Effector CD4-positive, alpha-beta T cell (primary cell): ENCODE data around the gene EVI2A.
"Not testable (repeated sequence)": the region's sequence is repeated elsewhere in the genome, so short reads cannot be mapped to it uniquely, and the experiment has no call there.

Experiments used
- DNase-seq: peaks from one replicate; pipeline ENCODE4 v3.0.0-alpha.2; 2020

The EVI2A gene

DNA sequence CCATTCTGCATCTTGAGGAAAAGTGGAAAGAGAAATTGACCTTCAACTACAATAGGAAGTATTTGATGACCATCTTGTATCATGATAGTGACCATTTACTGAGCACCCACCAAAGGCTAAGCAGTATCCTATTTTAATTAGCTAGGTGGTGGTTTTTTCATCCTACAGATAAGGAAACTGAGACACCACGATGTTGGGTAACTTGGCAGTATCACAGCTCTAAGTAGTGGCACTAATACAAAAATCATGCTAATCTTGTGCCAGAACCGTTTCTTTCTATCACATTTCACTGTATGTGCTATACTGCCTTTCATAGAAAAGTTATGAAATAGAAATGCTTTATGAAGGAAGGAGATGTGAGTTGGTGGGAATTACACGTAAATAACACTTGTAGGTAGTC, 9.9 kb downstream of the EVI2A start:
- DNase-seq = no peak

DNA sequence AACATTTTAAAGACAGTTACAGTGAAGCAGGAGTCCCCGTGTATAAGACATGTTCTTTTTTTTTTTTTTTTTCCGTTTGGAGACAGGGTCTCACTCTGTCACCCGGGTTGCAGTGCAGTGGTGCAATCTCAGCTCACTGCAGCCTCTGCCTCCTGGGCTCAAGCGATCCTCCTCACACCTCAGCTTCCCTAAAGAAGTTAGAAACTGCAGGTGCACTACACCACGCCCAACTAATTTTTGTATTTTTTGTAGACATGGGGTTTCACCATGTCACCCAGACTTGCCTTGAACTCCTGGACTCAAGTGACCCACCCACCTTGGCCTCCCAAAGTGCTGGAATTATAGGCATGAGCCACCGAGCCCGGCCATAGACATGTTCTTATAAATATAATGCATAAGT, 10.5 kb downstream of the EVI2A start:
- DNase-seq = no peak

DNA sequence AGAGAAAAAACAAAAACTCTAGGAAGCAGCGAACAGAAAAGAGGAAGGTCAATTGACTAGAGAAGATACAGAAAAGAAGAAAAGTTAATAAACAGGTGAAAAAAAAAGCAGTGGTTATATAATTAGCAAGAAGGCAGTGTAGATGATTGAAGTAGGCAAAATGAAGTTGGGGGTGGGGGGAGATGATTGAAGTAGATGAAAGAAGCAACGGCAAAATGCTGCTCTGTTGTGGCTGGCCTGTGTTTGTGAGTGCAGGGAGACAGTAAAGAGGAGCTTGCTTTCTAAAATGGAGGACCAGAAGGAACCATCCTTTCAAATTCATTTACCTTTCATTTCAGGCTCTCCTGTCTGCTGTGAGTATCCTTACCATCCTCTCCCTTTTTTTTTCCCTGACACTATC, 11.2 kb downstream of the EVI2A start:
- peak; percentile 70 for DNase-seq

DNA sequence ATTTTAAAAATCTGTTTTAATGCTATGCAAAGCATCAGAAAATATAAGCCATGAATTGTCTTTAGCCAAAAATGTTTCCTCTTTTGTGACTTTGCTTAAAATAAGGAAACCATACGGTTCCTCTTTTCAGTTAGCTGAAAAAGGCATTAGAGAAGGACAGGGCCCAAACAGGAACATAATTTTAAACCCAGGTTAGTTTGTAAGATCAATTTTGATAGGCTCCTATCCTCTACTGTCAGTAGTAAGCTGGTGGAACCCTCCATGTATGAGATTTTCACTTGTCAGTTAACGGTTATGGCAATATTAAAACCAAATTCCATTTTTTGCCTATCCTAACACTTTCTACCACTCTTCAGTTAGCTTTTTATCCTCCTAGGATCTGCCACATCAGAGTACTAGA, 11.9 kb downstream of the EVI2A start:
- DNase-seq = no peak

DNA sequence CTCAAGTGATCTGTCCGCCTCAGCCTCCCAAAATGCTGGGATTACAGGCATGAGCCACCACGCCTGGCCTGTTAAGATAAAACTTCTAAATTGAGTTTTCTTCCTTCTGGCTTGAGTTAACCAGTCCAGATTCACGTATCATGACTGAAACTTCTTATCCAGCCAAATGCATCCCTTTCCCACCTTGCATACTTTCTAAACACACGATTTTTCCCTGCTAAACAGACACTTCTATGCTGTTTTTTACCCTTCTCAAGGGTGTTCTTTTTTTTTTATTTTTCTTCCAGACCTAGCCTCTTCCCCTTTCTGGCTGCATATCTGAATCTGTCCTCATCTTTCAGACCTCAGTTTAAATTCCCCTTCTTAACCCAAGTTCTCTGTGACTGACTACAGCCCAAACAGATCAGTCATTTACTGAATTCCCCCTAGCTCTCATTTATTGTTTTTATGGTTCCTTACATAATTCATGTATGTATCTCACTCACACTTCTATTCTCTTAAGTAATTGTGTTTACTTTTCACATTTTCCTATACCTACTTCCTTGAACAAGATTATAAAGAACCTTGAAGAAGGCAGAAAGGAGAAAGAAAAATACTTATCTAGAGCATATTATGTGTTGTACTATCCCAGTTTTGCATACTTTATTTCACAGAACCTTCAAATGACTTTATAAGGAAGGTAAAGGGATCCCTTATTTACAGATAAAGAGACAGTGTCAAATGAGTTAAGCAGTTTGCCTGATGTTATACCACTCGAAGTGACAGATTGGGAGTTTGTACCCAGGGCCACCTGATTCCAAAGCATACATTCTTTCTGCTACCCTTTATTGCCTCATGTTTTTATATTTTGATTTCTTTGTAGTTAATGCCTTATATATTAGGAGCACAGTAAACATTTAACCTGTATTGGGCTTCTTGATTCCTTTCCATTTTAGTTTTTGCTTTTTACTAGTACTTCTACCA, 12.8 kb downstream of the EVI2A start:
- DNase-seq = no peak

DNA sequence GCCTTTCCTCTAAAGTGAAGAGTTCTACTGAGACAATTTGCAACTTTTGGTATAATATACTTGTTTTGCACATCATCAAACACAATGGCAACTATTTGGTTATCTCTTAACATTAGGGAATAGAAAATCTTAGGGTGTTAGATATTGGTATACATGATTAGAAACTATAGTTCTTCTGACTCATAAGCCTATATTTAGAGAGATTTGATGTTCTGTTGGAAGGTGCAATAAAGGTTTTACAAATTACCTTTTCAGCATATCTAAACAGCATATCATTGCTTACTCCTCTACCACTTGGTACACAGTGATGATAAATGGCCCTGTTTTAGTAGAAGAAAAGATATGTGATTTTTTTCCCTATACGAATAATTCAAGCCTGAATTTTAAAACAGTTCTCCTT, 13.8 kb downstream of the EVI2A start:
- no peak for DNase-seq

DNA sequence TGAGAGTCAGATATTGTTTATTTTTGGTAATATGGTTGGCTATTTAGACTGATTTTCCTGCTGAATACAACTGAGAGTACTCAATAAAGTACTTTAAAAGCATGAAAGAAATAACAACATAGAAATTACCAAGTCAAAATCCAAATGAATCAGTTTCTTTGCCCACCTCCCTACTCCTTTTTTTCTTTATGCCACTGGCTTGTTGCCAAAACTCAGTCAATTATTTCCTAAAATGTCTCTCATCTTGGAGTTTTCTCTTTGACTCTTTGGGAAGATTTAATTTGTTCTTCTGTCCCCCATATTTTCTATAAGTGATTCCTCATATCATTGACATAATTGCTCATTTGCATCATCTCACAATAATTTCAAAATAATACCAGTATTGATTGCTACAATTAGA, 21.8 kb downstream of the EVI2A start:
- DNase-seq = no peak

DNA sequence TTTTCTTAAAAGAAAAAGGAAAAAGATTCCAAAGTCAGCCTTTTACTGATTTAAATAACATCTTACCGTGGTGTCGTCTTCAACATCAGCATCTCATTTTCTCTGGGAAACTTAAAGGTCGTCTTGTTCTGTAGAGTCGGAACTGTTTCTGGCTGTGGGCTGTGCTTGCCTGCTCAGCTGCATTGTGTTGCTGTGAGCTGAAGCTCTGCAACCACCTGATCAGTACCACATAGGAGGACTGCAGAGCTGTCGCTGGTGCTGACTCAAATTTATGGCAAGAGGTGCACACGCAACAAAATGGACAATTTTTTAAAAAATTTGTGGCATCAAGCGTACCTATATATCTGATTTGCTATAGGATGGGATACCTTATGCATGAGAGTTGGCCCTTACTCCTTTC, 24.3 kb downstream of the EVI2A start, which contains the start of gene OMG:
OMG (minus strand) TSS at position 150 of the 400 bp plus-strand sequence. CDS start 908 bp downstream, outside the sequence.
- no peak for DNase-seq

DNA sequence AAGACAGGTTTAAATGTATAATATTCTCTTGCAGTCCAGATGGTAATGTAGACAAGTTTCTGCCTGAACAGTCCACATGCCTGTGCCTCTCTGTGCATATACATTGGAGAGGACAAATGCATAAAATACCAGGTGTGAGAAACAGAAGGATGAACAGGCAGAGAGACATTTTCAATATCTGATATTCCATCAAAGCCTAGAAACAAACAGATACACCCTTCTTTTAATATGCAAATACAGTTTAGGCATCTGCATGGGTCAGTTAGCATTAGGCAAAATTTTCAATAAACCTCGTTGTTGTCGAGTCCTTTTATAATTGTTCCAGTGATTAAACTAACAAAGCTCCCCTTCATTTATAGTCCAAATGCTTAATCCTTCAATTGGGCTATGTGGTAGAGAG, 25.3 kb downstream of the EVI2A start:
- no peak for DNase-seq

DNA sequence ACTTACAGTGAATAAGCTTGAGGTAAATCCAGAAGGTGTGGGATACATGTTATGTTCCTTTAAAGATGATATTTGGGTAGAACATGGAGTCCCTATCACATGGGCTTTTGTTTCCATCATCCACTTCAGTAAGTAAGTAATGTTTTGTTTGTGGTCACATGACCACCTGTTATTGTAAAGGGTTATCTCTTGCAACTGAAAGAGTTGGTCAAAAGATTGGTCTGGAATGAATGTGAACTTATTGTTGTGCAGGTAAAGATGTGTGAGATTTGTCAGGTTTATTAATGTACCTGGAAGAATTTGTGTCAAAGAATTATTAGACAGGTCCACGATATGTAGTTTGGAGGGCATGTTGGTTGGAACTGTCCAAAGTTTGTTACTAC, 25.9 kb downstream of the EVI2A start:
- DNase-seq = no peak

DNA sequence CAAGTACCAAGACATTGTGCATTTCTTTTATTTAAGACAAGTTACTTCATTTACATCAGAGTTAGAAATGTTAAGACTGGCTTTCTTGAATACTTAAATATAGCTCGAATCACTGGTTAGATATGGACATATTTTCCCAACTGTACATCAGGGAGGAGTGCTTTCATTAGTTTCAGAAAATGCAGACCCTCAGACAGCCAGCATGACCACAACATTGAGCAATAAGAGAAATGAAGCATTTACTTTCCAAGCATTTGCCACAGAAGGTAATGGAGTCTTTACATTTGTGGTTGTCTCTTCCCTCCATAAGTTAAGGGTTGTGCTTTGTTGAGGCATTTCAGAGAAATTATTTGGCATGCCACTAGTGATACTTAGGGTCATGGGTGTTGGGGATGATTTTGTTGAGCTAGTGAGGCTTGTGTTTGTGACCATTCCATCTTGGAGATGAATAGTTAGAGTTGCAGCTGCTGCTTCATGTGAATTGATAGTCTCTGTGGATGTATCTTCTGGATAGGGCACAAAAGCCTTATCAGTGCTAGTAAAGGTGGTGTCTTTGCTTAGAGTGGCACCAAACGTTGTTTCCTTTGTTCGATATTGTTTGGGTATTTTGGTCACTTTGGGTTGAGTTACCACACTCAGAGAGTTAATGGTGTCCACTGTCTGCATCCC, 26.5 kb downstream of the EVI2A start:
- DNase-seq = no peak

DNA sequence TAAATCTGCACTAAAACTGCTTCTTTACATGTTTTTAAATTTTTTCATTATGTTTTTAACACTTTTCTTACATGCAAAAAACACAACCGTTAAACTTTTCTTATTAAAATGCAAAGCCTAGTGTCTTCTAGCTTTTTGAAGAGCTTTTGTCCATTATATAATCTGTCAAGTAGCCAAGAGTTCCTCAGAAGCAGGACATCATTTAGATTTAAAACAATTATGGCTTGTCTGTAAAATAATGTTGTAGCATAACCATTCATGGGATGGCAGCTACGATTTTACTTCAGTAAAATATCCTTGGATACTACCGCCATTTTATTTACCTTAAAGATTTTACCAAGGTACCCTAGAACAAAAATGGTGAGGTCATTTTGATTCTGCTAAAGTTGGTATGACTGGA, 27.2 kb downstream of the EVI2A start:
- no peak for DNase-seq

DNA sequence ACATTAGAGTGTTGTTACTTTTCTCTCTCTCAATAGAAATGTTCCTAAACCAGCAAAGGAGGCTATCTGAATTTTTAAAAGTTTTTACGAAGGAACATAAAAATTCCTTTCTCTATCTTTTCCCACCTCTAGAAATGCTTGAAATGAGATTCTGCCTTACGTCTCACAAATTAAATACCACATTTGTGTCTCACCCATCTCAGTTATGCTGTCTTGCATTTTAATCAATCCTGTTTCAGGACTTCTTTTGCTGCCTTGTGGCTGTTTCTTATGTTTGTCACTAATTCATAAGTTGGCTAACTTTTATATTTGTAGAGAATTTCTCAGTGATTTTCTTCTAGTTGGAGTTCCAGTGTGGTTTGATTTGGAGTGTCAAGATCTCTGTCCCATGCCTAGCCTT, 27.8 kb downstream of the EVI2A start:
- DNase-seq = no peak

DNA sequence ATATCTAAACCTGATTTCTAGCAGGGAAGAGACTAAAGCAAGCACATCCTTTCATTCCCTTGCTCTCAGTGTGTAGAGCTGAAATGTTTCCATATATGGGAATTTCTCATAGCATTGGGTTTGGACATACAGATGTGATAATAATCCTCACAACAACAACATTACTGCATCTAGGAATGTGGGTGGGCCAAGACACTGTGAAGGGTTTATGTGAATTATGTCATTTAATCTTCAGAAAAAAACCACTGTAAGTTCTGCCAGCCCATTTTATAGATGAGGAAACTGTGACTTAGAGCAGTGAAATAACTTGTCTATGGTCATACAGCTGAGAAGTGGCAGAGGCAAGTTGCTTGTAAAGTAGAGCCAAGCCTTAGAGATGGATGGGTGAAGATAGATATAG, 29.6 kb downstream of the EVI2A start:
- DNase-seq = no peak

DNA sequence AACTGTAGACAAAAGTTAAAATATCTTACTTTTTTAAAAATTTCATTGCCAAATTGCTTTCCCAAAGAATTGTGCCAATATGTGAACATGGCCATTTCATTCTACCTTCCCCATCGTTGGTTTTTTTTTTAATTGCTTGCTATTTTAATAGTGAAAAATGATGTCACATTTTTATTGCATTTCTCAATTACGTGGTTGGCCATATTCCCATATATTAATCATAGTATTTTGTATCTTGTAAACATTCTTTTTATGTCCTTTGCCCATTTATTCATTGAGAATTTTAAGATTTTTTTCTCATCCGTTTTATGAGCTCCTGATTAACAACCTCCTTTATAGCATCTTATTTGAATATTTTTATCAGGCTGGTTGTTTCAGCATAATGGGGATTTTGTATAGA, 31.6 kb downstream of the EVI2A start:
- DNase-seq = no peak

DNA sequence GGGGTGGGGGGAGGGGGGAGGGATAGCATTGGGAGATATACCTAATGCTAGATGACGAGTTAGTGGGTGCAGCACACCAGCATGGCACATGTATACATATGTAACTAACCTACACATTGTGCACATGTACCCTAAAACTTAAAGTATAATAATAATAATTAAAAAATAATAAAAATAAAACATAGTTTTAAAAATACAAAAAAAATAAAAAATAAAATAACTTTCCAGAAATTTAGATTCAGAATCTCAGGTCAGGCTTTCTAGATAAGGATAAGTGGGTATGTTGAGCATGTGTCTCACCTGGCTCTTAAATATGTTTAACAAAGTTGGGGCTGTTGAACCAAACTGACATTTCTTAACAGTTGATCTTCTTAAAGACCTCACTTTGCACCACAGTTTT, 33.5 kb downstream of the EVI2A start:
- DNase-seq = not testable (repeated sequence)

DNA sequence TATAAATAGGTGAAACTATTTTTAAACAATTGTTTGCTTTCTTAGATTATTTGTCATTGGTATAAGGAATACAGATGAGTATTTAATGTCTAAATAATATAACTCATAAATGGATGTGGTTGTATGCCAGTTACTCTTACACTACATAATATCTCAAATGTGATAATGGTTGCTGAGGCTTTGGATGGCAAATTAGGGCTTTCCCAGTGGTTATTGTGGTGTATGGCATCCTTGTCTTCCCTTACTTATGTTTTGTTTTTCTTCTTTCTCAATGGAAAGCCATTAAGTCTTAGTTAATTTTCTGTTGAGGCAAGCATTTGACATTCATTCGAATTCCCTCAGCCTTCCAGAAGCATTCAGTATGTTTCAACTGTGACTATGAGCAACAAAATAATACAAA, 34.8 kb downstream of the EVI2A start:
- DNase-seq = no peak

DNA sequence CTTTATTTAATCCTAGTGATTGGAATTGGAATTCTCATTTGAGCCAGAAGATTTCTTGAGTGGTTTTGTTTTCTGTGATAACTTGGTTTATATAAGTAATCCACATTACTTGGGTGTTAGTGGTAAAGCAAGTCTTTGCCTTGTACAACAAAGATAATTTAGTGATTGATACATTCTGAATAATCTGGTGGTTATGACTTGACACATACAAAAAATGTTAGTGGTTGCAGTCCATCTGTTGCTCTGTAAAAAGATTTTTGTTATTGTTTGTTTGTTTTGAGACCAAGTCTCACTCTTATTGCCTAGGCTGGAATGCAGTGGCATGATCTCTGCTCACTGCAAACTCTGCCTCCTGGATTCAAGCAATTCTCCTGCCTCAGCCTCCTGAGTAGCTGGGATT, 37.6 kb downstream of the EVI2A start:
- no peak for DNase-seq

DNA sequence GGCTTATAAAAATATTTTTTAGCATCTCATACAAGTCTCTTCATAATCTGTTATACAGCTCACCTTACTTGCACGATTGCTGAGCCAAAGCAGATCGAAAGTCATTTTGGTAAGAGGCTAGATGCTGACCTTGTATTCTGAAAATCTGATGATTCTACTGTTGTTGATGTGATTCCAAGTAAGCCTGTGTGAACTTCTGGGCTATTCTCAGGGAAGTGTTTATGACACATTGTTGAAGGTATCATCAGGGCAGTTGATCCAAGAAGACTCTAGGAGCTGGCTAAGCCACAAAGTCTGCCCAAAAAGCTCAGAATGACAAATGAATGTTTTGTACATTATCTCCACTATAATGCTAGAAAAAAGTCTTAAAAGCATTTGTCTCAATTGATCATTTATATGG, 40.4 kb downstream of the EVI2A start:
- DNase-seq = no peak

DNA sequence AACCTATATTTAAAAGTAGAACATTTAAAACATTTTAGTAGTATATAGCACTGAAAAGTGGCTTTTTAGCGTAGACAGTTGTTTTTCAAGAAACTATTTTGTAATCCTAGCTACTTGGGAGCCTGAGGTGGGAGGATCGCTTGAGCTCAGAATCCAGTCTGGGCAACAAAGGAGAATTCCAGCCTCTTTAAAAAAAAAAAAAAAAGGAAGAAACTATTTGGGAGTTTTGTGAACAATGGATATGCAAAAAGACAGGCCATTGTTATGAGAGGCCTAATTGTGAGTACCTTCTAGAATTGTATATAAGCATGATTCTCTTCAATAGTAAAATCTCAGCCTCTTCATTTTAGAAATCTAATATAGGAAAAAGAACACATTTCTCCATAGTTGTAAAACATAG, 42.0 kb downstream of the EVI2A start:
- DNase-seq = no peak

DNA sequence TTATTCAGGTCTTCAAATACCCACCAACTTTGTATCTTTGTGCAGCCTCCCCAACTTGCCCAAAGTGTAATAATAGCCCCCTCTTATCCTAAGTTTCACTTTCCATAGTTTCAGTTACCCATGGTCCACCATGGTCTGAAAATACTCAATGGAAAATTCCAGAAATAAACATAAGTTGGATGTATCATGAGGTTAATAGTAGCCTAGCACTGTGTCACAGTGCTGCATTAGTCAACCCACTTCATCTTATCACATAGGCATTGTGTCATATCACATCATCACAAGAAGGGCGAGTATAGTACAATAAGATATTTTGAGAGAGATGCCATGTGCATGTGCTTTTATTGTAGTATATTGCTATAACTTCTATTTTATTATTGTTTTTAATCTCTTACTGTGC, 46.3 kb downstream of the EVI2A start:
- no peak for DNase-seq

DNA sequence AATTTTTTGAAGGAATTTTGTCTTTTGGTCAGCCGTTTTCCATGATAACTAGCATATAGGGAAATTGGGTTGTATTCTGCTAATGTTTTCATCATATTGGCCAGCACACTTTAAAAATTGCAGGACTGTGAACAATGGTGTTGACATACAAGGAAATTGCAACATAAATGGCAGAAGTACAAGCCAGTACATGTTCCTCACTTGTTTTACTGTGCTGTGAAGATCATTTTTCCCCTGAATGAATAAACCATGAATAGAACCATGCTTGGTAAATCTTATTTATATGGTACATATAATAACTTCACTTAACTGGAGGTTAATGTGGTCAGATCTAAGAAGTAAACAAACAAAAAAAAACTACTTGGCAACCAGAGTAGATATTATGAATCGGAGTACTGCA, 47.2 kb downstream of the EVI2A start:
- no peak for DNase-seq

DNA sequence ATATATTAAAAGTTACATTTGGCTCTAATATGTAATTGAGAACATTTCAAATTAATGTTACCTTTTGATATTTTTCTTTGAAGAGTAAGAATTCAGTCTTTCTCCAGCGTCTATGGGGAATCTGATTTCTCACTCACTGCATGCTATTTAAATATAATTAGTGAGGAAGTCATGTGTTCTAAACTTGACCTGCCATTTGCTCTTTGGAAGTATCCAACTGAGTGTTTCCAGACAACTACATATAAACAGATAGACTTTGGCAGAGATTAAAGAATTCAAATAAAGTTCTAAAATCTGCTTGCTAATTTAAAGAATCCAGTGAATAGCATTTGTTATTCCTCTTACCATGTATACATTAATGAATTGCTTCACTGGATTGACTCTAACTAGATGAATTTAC, 47.9 kb downstream of the EVI2A start:
- DNase-seq = no peak

DNA sequence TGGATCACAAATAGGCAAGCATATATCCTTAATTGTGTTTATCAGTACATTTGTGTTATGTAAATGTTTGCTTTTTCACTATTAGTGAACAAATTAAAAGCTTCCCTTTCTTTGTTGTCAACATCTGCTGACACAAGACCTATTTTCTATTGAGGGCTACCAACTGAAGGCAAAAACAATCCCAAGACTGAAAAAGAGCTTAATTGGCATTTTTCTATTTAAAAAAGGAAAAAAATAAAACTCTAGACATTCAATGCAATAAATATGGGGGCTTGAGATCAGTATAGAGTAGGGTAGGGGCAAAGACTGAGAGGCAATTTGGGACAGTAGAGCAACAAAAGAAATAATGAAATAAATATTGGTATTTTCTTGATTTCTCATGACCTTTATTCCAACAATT, 48.6 kb downstream of the EVI2A start:
- no peak for DNase-seq
